NCI-H345 treated with DMSO at 0.1 percent for 48 hours (cell line): ENCODE measurements around the gene NME3.
"Not testable (repeated sequence)": the region's sequence is repeated elsewhere in the genome, so short reads cannot be mapped to it uniquely, and the experiment has no call there.

ENCODE experiments used
- DNase-seq: peaks from one replicate; lab custom pipeline; 2025; ENCODE audit not compliant: unreplicated experiment; lab: John Stamatoyannopoulos, UW

The NME3 gene

DNA sequence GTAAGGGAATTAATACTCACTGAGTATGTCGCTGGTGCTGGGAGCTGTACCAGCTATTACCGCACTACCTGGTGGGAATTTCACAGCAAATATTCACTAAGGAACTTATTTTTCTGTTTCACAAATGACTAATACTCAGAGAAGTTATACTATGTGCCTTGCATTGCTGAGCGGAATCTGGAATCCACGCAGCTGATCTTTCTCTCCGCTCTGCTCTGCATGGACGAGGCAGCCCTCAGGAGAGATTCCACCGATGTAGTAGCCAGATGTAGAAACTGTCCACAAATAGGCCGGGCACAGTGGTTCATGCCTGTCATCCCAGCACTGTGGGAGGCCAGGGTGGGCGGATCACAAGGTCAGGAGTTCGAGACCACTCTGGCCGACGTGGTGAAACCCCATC lies 17.1 kb downstream of the NME3 start:
- DNase-seq = no peak

DNA sequence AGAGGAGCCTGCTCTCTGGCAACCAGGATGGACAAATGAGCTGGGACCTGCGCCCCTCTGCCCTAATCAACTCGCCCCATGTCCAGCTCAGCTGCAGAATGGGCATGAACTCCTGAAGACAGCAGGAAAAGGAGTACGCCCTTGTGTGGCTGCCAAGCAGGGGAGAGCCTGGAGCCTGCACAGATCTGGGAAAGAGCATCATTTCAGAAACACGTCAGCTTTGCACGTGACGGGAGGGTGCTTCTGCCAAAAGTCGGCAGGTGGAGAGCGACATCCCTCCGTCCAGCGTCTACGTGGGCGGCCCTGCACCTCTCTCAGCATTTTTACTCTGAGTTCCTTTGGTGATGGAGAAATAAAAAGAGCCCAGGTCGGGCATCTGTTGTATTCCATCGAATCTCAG lies 18.5 kb downstream of the NME3 start:
- DNase-seq = no peak

DNA sequence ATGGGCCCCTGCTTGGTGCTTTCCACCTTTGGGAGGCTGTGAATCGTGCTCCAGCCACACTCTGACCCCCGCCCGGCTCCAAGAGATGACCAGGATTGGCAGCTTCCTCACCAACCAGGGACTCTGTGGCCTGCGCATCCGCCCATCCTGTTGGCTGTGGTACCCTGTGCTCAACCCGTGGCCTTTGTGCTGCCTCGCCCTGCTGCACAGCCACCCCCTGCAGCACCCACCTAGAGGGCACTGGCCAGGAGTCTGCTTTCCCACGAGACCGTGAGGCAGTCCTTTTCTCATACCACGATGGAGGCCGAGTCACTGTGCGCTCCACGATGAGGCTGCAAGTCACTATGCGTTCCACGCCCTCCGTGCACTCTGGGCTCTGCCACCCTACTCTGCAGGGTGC lies 19.4 kb downstream of the NME3 start:
- no peak for DNase-seq

DNA sequence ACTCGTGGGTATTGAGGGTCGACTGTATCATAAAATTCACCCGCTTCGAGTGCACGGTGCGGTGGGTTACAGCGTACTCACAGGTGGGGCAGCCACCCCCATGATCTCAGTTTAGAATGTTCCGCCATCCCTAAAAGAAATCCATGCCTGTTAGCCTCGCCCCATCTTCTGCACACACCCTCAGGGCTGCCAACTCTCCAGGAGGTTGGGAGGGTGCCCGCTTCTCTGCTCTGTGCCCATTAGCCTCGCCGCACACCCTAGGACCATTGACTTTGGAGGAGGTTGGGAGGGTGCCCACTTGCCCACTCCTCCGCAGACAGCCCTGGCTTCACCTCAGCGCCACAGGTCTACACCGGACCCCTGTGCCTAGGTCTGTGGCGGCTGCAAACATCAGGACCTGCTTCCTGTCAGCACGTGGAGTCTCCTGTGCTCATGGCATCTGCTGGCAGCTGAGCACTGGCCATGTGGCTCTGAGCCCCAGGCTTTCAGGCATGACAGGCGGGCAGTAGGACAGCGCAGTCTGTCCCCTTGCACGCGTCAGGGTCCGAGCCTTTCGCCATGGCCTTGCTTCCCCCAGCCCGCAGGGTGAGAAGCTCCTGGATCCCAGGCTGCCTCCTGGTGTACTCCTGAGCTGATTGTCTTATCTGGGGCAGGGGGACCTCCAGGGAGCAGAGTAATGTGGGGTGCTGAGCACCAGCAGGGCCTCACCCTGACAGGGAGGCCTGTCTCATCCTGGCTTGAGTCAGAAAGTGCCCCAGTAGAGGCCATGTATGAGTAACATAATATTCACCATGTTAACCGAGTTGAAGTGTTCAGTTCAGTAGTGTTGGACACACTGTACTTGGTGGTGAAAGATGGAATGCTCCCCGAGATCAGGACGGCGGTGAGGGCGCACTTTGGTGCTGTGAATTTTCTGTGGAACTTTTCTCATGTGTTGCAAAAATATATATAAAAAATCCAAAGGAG lies 21.9 kb downstream of the NME3 start:
- no peak for DNase-seq

DNA sequence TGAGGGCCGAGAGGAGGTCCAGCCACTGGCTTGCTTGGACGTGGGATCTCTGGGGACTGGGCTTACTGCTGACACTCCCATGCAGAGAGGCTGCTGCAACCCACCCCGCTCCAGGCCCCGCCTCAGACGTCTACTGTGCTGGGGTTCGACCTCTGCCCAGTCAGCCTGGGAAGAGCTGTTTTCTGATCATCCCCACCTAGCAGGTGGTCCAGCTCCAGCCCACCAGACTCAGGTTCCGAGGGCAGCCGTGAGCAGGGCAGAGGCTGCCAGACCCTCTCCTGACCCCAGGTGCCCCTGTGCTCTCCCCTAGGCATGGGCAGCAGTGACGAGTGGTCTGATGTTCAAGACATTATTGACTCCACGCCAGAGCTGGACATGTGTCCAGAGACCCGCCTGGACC lies 23.4 kb downstream of the NME3 start:
- DNase-seq = no peak

DNA sequence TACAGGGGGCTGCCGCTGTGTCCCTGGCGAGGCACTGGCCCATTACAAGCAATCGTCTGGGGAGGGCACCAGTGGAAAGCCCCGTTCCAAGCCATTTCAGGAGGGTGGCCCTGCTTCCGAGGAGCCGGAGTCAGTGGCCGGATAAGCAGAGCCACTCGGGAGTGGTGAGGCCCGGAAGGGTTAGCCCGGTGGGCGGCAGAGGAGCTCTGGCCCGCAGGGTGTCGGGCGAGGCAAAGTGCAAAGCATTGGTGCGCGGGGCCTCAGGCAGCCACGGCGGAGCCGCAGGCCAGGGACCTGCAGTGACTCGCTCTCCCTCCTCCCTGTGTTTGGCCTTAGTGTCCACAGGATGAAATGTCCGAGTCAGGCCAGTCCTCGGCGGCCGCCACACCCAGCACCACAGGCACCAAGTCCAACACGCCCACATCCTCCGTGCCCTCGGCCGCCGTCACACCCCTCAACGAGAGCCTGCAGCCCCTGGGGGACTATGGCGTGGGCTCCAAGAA lies 24.6 kb downstream of the NME3 start:
- no peak for DNase-seq

DNA sequence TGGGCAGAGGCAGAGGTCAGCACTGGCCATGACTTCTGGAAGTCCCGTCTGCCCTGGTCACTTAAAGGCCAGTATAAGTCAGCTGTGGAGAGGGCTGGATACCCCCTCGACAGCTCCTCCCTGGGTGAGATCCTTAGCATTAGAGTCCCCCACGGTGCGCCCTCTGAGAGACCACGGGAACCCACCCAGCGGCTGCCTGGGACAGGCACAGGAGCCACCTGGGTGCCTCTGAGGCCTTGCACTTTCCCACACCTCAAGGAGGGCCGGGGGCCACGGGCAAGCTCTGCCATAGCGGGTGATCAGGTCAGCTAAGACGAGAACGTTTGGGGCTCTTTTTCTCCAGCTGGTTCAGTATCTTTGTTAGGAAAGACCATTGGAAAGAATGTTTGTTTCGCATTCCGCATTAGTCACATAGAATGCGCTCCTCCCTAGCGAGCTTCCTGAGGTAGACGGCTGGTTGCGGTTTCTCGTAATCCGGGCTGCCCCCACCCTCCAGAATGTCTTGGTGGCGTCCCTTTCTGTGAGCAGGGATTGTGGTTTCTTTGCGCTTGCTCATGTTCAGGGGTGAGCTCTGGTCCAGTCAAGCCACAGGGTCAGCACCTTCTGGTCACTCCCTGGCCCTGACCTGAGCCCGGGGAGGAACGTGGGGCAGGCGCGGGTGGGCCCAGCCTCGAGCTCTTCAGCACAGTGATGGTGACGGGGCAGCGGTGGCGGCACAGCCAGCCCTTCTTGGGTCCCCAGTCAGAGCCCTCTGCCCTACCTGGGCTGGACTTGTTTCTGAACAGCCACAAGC lies 25.2 kb downstream of the NME3 start:
- DNase-seq = no peak

DNA sequence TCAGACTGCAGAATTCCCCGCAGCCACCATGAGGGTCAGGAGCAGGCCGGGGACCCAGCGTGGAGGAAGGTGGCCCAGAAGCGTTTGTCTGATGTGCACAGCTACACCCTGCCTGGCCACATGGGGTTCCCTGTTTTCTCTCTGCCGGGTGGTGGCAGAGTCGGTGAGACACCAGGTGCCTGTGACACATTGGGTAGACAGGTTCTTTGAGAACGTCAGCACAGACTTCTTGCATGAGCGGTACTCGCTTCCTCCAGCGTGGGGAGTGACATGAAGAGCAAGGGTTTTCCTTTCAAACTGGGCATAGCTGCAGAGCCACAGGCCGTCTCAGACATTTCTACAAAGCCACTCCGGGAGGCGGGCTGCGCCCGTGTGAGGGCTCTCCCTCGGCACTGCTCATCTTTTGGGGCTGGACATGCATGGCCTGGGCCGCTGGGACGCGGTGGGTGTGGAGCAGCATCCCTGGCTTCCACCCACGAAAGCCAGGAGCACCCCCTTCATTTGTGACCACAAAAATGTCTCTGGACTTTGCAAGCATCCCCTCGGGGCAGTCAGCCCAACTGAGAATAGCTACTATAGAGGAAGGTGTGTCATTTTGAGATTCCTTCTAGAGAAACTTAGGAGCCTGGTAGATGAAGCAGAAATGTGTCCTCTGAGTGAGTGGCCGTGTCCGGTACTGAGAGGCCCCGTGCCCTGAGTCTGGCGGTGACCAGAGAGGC lies 26.0 kb downstream of the NME3 start:
- DNase-seq = no peak

DNA sequence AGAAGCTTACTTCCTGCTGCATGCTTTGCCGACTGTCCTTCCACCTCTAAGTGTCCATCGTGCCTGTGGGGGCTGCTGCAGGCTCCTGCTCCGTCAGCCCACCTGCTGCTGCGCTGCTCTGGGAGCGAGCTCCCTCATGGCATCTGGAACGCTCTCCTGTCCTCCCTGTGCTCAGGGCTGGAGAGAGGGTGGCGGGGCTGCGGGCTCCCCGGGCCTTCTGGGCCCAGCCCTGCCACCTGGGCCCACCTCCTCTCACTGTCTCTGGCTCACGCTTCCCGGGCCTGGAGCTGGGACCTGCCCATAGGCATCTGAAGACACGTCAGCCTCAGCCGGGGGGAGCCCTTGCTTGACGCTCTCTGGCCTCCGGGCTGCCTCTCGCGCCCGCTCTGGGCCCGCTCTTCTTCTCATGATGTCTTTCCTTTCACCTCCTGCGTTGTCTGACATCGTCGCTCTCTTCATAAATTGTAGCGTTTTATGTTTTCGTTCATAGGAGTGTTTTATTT lies 27.0 kb downstream of the NME3 start:
- DNase-seq = no peak

DNA sequence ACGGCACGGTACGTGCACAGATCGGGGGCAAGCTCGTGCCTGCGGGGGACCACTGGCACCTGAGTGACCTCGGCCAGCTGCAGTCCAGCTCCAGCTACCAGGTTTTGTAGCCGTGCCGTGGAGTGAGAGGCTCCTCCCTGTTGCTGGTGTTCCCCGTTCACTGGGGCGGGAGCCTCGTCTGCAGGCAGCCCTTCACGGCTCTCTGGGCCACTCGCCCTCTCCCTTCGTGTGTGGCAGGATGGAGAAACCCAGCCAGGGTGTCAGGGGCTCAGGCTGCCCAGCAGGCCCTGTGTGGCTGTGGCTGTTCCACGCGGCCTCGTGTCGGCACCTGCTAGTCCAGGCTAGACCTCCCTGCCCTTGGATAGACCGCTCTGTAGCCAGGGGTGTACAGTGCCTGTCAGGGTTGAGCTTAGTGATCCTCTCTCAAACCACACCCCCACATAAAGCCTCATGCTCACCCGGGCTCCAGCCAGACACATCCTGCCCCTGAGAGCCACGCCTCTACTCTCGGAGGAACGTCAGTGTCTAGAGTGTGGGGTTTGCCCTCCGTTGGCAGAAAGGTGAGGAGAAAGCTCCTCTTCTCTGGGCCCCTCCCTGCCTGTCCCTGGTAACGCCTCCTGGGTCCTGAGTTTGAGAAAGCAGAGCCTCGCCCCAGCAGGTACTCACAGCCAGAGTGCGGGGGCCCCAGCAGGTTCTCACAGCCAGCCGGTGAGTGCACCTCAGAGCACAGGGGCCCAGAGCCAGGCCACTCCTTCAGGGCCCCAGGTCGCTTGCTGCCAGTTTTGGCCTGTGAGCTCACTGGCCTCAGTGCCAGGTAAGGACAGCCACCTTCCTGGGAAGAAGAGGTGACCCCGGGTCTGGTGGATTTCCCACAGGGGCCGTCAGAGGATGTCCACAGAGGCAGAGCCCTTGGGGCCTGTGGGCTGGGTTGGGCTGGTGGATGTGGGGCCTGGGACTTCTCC lies 27.7 kb downstream of the NME3 start:
- no peak for DNase-seq

DNA sequence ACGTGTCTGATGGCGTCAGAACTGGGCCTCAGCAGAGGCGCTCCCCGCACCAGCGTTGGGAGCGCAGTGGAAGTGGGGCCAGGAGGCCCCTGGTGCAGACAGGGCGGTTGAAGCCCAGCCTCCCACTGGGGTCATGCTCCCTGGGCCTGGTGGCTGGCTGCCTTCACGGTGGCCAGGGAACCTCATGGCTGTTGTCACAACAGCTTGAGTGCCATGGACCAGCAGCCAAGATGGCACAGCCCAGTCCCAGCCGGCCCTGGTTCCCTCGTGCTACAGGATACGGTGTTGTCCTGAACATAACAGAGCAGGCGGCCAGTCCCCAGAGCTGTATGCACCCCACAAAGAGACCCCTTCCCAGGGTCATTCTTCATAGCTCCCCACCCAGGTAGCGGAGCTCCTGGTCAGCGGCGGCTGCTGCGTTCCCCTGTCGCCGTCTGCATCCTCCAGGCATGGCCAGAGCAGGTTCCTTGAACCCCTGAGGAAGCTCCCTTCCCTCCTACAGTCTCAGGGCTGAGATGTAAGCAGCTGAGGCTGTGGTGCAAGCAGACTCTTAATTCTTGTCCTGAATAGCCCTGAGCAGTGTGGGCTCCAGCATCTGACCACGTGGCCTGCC lies 29.7 kb downstream of the NME3 start:
- DNase-seq = no peak

DNA sequence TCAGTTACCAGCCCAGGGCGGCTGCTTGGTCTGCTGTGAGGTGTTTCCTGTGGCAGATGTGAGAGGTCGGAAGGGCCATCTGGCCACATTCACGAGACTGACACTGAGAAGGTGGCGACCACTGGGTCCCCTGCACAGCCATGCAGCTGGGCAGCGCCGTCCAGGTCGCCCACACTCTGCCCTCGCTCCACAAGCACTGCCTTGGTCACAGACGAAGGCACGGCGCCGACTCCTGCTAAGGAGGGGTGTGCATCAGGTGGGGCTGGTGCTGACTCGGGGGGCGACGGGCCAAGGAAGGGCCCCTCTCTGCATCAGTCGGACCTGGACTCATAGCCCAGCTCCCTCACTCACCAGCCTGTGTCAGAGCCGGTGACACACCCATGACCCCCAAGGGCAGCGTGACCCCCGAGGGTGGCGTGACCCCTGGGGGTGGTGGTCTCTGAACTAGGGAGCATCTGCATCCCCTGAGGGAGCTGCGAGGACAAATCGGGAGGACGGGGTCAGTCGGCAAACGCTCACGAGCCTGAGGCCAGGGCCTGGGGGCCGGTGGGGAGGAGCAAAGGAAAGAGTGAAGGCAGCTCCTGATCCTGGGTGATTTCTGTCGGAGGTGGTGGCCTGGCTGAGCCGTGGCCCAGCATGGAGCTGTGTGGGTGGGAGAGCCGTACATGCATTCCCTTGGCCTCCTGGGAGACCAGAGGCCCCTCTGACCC lies 30.4 kb downstream of the NME3 start:
- DNase-seq = no peak

DNA sequence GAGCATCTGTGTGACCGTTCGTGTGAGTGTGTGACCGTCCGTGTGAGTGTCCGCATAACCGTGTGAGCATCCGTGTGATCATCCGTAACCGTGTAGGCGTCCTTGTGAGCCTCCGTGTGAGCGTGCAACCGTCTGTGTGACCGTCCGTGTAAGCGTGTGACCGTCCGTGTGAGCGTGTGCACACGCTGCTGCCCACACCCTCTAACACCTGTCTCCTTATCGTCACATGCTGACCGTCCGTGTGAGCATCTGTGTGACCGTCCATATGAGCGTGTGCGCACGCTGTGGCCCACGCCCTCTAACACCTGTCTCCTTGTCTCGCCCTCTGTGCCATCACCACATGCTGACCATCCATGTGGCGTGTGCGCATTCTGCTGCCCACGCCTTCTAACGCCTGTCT lies 31.1 kb downstream of the NME3 start:
- DNase-seq = no peak

DNA sequence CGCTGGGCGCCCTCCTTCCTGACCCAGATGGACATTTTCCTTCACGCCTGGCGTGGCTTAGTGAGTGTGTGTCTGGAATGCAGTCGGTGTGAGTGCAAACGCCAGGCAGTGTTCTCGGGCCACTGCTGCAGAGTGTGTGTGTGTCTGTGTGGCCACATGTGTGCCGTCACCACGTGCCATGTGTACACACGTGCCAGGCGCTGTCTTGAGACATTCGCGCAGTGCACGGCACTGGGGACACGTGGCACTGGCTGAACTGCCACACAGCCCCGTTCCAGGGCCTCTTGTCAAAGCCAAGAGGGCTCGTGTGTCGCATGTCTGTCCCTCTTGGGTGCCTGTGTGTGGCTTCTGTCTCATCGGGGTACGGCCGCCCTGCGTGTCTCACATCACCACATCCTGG lies 36.5 kb downstream of the NME3 start:
- no peak for DNase-seq

DNA sequence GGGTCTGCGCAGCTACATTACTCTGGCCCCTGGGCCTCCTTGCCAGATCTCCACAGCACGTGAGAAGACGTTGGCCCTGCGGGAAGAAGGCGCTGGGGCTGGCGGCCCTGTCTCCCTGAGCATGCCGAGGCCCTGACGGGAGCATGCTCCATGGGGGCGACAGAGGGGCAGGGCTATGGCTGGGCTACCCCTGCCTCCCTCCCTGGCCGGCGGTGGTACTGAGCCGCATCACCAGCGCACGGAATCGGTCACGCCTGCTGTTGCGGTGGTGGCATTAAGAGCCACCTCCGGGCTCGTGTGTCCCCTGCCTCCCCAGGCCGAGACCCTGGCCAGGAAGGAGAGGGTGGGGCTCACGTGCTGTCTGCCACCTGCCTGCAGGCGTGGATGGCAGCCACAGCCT lies 37.2 kb downstream of the NME3 start:
- no peak for DNase-seq

DNA sequence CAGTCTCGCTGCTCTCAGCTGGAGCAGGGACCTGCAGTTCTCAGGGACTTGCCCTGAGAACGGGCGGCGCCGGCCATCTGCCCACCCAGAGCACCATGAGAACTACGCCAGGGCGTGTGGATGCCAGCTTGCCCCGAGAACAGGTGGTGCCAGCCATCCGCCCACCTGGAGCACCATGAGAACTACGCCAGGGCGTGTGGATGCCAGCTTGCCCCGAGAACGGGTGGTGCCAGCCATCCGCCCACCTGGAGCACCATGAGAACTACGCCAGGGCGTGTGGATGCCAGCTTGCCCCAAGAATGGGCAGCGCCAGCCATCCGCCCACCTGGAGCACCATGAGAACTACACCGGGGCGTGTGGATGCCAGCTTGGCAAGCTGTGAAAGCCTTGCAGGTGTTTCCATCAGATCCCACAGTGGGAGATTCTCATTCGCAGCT lies 38.8 kb downstream of the NME3 start:
- not testable (repeated sequence) for DNase-seq

DNA sequence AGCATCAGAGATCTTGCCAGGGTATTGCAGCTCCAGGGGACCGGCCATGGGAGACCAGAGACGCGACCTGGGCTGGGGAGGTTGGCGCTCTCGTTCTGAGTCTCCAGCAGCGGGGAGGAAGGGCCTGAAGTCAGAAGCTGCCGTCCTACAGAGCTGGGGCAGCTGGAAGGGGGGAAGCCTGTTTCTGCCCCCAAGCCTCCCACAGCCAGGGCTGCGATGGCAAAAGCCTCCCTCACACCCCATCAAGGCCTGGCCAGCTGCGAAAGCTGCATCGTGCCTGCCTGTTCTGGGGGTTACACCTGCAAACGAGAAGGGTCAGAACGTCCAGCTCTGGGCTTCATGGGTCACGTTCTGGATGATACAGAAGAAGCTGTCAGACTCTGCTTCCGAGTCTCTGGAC lies 39.3 kb downstream of the NME3 start:
- no peak for DNase-seq

DNA sequence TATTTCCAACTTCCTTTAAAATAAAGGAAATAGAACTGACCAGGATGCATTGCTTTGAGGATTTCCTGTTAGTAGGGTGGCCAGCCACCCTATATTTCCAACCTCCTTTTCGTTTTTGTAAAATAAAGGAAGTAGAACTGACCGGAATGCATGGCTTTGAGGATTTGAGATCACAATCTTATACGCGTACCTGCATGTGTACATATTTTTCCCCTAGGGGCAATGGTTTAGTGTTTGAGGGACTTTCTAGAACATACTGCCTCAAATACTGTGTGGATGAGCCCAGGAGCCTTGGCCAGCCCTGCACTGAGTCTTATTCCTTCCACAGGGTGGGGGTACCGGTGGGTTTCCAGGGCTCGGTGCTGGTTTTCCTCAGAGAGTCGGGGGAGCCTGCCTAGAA lies 39.7 kb downstream of the NME3 start:
- DNase-seq = no peak

DNA sequence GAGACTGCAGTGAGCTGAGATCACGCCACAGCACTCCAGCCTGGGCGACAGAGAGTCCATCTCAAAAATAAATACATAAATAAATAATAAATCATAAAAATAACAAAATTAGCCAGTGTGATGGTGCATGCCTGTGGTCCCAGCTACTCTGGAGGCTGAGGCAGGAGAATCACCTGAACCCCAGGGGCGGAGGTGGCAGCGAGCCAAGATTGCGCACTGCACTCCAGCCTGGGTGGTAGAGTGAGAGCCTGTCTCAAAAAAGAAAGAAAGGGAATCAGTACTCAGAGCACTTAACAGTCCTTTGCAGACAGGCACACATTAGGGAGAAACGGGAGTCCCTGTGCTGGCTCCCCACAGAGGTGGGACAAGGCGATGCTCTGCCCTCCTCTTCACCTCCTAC lies 40.3 kb downstream of the NME3 start:
- DNase-seq = no peak
